ENCODE results near the gene NKAIN4. TPM values are rescaled to one million over a fixed set of nuclear protein-coding genes. Genes with fewer than 3 reads are reported as not detected.
"Not testable (repeated sequence)": the region's sequence is repeated elsewhere in the genome, so short reads cannot be mapped to it uniquely, and the experiment has no call there.

Gene NKAIN4
- total RNA-seq, 3 donors from 2014 or later, result not detected

DNA sequence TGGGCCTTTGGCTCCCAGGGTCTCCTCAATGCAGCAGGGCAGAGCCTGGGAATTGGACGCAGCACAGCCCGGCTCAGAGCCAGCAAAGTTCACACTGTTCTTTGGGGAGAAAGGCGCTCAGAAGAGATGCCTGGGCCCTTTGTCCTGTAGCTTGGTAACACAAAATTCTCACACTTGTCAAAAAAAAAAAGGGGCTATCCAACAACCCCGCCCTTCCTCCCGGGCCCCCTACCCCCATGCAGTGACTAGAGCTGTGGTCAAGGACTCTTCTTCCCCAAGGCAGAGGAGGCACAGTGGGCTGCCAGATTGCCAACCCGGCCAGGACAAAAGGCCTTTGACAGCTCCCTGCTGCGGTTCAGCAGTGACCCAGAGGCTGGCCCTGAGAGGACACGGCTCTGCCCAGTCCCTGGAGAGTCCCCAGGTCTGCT, 2.0 kb downstream of the NKAIN4 start:
- no peak for TF ChIP-seq POLR2A (IDR thresholded peaks at IDR 0.05)
- TF ChIP-seq POLR2AphosphoS5 (IDR thresholded peaks at IDR 0.05), result no peak
- TF ChIP-seq CTCF (IDR thresholded peaks at IDR 0.05), result no peak
- no peaks in the 10 kb centered on the region for H3K36me3 ChIP-seq
- H3K27me3 ChIP-seq, result peaks cover 7 to 90% of the 10 kb centered on the region in 2 donors

GRCh38 chr20:63251350-63251749, 2.9 kb downstream of the NKAIN4 start:
- H3K27me3 ChIP-seq, result peaks cover 7 to 92% of the 10 kb centered on the region in 2 donors
- H3K9me3 ChIP-seq; H3K4me1 ChIP-seq; H3K27ac ChIP-seq; DNase-seq (ENCODE audit: low spot score in 2 of 2); H3K4me3 ChIP-seq; intact Hi-C loops (cut with DNase I; ENCODE audit: low total_unique reads); H3K36me3 ChIP-seq: not testable (repeated sequence)

More for the DNA sequence above, 2.0 kb downstream of the NKAIN4 start:
- intact Hi-C loops (cut with DNase I; ENCODE audit: low total_unique reads), result no loop called here
- no peak for DNase-seq (ENCODE audit: low spot score in 2 of 2)
- Histone ChIP-seq H3K4me3 (no peak overlapping the region), H3K9me3 (no peaks in the 10 kb centered on the region), H3K4me1 (peaks cover 4 to 9% of the 10 kb centered on the region in 2 donors), H3K27ac (no peak overlapping the region)

GRCh38 chr20:63249891-63250290, 4.4 kb downstream of the NKAIN4 start:
- Histone ChIP-seq H3K9me3 (no peaks in the 10 kb centered on the region), H3K36me3 (no peaks in the 10 kb centered on the region), H3K27ac (no peak overlapping the region), H3K27me3 (peaks cover 7 to 81% of the 10 kb centered on the region in 2 donors), H3K4me1 (peaks cover 4 to 9% of the 10 kb centered on the region in 2 donors), H3K4me3 (no peak overlapping the region)
- intact Hi-C loops (cut with DNase I; ENCODE audit: low total_unique reads), result no loop called here
- TF ChIP-seq CTCF (IDR thresholded peaks at IDR 0.05), result no peak
- TF ChIP-seq POLR2AphosphoS5 (IDR thresholded peaks at IDR 0.05), result no peak
- TF ChIP-seq POLR2A (IDR thresholded peaks at IDR 0.05), result no peak
- no peak for DNase-seq (ENCODE audit: low spot score in 2 of 2)

GRCh38 chr20:63248835-63249591, 5.2 kb downstream of the NKAIN4 start:
- intact Hi-C loops (cut with DNase I; ENCODE audit: low total_unique reads), result no loop called here
- TF ChIP-seq POLR2AphosphoS5 (IDR thresholded peaks at IDR 0.05), result no peak
- no peak for TF ChIP-seq CTCF (IDR thresholded peaks at IDR 0.05)
- TF ChIP-seq POLR2A (IDR thresholded peaks at IDR 0.05), result no peak
- H3K4me3 ChIP-seq, result no peak overlapping the region
- no peaks in the 10 kb centered on the region for H3K9me3 ChIP-seq
- peaks cover 5 to 79% of the 10 kb centered on the region in 2 donors for H3K27me3 ChIP-seq
- H3K36me3 ChIP-seq, result no peaks in the 10 kb centered on the region
- H3K27ac ChIP-seq, result no peak overlapping the region
- H3K4me1 ChIP-seq, result peaks cover 4 to 9% of the 10 kb centered on the region in 2 donors
- DNase-seq (ENCODE audit: low spot score in 2 of 2), result no peak

- H3K4me3 ChIP-seq, result no peak overlapping the region
- H3K27me3 ChIP-seq, result peaks cover 0 to 73% of the 10 kb centered on the region in 2 donors
- H3K27ac ChIP-seq, result no peak overlapping the region
- H3K9me3 ChIP-seq, result no peaks in the 10 kb centered on the region
- intact Hi-C loops (cut with DNase I; ENCODE audit: low total_unique reads), result no loop called here
- no peaks in the 10 kb centered on the region for H3K4me1 ChIP-seq
- no peak for DNase-seq (ENCODE audit: low spot score in 2 of 2)
- no peaks in the 10 kb centered on the region for H3K36me3 ChIP-seq
- TF ChIP-seq CTCF (IDR thresholded peaks at IDR 0.05), result no peak
- TF ChIP-seq POLR2A (IDR thresholded peaks at IDR 0.05), result no peak
- TF ChIP-seq POLR2AphosphoS5 (IDR thresholded peaks at IDR 0.05), result no peak
These were observed 6.5 kb downstream of the NKAIN4 start for GRCh38 chr20:63247671-63248228.

All from breast epithelium (tissue), 4 donors.